Hippocampal formation (tissue), 2 donors: ENCODE data around the gene NPLOC4.
"Not testable (repeated sequence)": the region's sequence is repeated elsewhere in the genome, so short reads cannot be mapped to it uniquely, and the experiment has no call there.

ENCODE experiments used
- DNase-seq, 2 donors: peaks; one replicate each; lab custom pipeline; 2025; lab: John Stamatoyannopoulos, UW

Gene NPLOC4

DNA sequence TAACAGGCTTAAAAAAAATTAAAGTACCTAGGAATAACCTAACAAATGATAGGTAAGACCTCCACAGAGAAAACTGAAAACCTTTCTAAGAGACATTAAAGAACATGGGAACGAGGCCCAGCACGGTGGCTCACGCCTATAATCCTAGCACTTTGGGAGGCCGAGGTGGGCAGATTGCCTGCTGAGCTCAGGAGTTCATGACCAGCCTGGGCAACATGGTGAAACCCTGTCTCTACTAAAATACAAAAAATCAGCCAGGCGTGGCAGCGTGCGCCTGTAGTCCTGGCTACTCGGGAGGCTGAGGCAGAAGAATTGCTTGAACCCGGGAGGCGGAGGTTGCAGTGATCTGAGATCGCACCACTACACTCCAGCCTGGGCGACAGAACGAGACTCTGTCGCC is 52.1 kb downstream of the NPLOC4 start:
- not testable (repeated sequence) for DNase-seq

DNA sequence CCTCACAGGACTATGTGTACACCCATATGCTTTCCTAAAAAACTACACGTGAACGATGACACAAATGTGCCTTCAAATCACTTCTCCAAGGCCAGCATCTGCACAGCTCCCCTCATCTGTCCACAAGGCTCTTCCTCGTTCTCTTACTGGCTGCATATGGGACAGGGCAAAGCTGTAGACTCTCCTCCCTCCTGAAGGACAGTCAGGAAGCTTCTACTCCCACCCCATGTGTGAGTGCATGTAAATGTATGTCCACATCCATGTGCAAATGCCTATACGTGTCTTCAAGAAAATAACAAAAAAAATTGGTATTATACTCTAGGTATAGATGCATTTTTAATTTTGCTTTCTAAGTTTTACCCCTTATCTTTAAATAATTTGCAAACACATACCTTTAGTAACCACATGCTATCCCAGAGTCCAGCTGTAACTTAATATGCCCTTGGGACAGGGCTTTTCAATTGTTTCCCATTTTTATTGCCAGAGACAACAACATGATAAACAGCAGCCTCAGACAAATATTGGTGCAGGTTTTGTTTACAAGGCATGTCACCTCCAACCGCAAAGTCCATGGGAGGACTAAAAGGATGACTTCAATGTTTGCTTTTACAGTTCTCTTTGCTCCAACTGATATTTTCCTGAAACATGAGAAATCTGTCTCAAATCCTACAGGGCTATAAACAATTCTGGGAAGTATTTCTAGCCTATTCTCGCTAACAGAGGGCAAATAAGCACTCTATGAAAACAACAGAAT is 53.1 kb downstream of the NPLOC4 start:
- no peak for DNase-seq

DNA sequence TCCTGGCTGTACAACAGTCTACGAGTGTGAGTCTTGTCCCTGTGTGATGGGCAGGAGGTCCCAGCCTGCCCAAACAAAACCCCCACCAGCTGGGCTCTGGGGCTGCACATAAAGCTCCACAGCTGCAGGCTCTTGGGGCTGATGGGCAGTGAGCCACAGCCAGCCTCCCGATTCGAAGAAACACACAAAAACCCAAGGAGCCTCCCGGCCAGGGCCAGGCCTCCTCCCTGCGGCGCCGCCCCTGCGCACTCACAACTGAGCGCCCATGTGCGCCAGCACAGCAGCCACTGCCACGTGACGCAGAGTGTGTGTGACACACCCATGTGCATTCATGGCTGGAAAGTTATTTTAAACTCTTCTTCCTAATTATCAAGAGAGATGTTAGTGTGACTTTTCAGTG is 54.2 kb downstream of the NPLOC4 start:
- no peak for DNase-seq

DNA sequence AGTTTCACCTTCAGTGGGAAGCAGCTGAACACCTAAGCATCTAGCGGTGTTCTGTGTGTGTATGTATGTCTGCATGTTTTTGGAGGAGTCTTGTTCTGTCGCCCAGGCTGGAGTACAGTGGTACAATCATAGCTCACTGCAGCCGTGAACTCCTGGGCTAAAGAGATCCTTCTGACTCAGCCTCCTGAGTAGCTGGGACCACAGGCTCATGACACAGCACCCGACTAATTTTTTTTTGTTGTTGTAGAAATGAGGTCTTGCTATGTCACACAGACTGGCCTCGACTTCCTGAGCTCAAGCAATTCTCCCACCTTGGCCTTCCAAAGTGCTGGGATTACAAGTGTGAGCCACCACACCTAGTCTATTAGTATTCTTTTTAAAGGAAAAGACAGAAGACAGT is 54.6 kb downstream of the NPLOC4 start:
- no peak for DNase-seq

DNA sequence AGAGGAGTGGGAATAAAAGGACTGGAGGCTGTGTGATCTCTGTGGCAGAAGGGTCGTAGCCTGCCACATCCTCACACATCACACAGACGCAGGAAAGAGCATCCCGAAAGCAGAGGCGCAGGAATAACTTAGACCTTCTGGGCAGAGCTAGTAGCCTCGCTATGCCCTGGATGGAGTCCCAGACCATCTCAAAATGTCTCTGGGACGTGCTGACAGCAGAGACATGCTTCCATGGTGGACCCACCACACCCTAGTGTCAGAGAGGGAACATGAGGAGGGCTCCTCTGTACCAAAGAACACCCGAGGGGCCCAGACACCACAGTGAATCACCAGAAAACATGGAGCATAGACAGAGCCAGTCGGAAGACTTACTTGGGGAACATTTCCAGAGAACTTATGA is 55.2 kb downstream of the NPLOC4 start:
- no peak for DNase-seq

DNA sequence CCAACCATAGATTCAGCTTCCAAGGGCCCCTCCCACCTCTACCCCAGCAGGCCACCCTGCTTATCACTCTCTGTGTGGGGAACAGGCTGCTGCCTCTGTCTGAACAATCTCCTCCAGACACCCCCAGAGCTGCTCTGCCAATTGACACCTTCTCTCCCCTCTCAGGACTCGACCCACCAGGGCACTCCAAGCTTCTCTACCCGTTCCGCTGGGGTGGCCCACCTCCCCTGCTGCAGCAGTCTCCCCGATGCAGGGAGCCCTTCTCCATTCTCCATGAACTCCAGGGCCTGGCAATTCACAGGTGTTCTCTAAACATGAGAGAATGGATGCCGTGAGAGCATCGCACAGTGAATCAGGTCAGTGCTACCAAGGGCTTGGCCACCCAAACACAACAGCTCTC is 56.4 kb downstream of the NPLOC4 start:
- no peak for DNase-seq

DNA sequence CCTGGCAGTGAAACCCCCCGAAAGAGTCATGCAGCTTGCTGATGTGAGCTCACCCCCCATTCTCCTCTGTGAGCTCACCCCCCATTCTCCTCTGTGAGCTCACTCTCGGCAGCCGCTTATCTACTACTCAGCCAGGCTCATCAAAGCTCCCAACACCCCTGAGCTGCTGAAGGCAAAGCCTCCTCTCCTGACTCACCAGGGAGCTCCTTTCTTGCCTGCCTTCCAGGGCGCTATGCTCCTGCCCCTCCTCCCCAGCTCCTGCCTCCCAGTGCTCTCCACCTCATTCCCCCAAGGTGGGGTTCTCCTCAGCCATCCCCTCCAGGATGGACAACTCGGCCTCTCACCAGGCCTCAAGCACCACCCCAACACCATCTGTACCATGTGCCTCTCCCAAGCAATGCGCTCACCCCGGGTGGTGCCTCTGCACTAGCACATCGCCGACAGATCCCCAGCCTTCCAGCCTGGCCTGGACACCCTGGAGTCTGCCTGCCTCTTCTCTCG is 57.0 kb downstream of the NPLOC4 start:
- DNase-seq: no peak

DNA sequence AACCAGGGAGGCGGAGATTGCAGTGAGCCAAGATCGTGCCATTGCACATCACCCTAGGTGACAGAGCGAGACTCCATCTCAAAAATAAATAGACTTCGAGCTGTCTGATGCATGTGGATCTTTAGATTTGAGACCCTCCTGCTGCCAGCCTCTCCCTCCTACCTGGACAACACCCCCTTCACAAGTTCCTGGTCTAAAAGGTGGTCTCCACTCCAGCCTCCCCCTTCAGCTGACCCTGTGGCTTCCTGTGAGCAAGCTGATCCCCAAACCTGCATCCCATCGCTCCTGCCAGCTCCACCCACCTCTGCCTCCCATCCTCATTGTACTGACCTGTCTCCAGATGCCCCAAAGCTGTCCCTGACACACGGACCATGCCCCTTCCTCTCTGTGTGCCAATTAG is 57.6 kb downstream of the NPLOC4 start:
- no peak for DNase-seq

DNA sequence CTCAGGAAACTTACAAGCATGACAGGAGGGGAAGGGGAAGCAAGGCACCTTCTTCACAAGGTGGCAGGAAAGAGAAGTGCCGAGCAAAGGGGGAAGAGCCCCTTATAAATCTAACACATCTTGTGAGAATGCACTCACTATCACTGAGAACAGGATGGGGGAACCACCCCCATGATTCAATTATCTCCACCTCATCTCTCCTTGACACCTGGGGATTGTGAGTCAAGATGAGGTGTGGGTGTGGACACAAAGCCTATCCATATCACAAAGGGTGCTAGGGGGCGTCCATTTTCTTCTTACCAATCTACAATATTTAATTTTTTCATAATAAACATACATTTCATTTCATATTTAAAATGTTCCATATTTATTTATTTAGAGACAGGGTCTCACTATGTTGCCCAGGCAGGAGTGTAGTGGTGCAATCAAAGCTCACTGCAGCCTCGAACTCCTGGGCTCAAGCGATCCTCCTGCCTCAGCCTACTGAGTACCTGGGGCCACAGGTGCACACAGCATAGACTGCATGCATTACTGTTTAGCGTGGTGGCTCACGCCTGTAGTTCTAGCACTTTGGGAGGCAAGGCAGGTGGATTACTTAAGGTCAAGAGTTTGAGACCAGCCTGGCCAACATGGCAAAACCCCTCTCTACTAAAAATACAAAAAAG is 58.2 kb downstream of the NPLOC4 start:
- DNase-seq: no peak

DNA sequence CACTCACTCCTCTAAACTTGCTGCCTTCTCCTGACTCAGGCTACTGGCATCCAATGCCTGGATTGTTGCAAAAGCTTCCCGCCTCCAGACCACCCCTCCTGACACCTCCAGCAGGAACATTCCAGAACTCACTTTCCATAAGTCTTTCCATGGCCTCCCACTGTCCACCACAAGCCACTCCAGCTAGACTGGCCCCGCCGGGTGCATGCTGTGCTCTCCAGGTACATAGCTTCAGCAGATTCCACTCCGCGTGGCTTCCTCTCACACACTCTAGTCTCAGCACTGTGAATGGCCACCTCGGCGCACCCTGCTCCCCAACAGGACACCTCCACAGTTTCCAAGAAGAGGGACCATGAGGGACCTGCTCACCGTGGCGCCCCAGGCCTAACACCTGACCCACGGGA is 58.9 kb downstream of the NPLOC4 start:
- DNase-seq: no peak

DNA sequence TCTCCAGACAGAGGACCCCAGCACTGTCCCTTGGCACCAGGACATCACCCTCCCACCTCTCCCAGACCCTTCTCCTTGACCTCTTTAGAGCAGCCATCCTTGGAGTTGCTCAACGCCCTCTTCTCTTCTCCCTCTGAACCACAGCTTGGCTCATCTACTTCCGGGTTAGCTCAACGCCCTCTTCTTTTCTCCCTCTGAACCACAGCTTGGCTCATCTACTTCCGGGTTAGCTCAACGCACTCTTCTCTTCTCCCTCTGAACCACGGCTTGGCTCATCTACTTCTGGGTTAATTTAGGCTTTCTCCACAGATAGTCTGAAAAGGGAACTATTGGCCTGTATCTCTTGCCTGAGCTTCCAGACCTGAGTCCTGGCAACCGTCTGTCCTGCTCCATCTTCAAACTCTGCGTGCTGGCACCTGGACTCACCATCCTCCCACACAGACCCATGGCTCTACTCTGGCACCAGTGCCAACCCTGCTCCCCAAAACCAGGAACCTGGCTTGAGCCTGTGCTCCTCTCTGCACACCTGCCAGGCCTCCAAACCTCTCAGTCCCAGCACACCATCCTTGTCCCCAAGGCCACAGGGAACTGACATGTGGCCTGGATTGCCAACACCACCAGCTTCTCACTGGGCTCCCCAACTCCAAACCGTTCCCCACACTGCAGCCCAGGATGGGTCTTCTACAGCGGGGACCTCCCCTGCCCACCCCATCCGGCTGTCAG is 59.5 kb downstream of the NPLOC4 start:
- DNase-seq: no peak

DNA sequence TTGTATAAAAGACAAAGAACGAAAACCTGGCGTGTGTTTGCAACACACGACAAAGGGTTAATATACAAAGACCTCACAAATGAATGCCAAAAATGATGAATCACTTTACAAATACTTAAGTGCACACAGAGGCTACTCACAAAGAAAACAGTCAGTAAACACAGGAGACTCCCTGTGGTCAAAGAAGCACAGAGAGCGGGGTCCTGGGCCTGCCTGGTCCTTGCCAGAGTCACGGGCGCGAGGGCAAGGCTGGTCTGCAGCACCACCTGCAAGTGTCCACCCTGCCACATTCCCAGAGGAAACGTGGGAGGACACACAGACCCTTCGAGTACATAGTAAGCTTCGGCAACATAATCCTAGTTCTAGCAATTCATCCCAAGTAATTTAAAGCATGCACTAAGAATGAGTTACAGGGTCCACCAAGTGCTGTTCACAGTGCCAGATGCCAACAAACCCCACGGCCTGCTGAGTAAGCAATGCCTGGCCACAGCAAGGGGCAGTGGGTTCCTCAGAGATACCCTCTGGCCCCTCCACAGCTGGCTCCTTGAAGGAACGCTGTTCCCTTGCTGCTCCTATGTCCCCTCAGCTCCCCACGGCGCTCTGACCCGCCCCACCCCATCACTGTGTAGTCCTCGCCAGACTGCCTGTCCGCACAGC is 60.2 kb downstream of the NPLOC4 start:
- DNase-seq: no peak

DNA sequence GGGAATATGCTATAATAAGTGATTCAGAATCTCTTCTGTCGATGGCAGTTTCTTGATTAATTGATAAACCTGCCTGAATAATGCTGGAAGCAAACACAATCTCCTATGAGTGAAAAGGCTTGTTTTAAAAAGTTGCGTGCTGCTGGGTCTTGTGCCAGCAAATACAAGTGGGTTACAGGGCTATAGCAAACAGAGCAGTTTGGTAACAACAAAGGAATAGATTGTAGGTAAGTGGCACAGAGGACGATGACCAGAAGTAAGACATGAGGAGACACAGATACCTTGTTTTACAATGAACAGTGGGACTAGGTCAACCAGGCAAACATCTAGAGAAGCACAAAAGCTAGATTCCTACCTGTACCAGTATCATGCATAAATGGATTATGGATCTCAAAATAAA is 61.1 kb downstream of the NPLOC4 start:
- no peak for DNase-seq

DNA sequence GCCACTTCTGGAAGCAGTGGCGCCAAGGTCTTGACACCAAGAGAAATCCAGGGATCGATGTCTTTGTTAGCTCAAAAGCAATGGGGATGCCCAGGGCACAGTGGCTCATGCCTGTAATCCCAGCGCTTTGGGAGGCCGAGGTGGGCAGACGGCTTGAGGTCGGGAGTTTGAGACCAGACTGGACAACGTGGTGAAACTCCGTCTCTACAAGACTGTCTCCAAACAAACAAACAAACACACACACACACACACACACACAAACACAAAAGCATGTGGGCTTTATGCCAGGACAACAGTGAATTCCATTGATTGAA is 62.3 kb downstream of the NPLOC4 start:
- DNase-seq: no peak

DNA sequence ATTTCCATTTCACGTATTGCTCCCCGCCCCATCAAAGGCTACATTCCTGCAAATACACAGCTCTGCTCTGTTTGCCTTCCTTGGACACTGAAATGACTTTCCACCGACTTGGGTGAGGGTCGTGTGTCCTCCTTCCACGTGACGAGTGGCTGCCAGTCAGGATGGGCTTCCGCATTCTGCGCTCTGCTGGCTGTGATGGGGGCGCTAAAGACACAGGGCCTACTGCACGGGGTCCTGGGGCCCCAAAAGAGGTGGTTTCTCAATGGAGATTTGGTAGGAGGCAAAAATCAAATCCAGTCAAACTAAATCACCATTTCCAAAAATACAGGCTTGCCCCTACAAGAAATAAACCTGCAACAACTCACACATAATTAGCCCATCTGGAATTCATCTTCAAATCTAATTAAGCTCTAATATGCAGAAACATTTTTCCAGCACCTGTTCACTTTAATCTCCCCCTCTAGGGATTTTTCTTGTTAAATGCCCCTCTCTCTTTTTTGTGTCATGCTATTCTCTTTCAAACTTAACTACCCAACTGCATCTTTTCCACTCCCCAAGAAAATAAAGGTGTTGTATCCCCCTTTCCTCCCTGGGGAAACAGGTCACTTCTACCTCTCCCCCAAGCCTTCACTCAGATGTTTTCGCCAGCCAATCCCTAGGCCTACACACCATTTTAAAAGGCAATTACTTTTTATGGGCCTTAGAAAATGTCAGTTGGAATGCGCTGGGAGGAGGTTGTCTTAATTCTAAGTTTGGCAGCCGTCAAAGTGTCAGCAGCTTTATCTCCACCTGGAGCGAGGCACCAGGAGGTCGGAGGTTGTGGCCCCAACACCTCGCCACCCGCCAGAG is 62.9 kb downstream of the NPLOC4 start:
- DNase-seq: no peak

DNA sequence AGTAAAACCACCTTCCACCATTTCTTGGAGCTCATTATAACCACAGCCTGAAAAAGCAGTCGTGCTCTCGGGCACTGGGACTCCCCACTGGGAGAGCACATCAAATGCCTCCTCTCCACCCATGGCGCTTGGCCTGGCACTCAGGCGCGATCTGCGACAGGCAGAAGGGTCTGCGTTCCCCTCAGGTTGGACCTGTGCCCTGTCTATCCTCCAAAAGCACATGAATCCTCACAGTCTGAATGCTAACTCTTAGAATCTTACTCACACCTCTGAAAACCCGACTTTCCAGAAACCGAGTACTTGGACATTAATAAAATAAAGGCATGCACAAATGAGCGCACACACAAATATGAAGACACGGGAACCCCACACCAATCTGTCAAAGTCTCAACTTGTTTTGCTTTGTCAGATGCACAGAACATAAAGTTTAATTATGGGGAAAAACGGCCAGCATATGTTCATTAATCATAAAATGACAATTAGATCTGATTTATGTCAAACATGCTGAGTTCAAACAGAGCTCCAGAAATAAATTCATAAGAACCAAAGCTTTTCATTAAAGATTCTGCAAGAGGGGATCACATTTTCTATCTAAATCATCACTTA is 64.2 kb downstream of the NPLOC4 start:
- no peak for DNase-seq

DNA sequence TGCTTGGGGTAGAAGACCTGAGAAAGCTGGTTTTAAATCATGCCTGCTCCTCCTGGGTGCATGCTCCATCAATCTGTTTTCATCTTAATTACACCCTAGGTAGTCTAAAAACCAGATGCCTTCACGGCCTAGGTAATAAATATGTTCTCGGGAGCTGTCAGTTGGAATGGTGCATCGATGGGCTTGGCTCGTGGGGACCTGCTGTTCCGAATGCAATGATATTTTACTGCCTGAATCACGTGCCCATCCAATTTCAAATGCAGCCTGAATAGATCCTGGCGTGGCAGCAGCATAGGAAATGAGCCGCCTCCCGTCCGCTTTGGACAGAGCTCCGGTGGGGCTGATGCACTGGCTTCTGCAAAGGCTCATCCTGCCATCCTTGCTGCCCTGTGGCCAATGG is 65.9 kb downstream of the NPLOC4 start:
- no peak for DNase-seq

DNA sequence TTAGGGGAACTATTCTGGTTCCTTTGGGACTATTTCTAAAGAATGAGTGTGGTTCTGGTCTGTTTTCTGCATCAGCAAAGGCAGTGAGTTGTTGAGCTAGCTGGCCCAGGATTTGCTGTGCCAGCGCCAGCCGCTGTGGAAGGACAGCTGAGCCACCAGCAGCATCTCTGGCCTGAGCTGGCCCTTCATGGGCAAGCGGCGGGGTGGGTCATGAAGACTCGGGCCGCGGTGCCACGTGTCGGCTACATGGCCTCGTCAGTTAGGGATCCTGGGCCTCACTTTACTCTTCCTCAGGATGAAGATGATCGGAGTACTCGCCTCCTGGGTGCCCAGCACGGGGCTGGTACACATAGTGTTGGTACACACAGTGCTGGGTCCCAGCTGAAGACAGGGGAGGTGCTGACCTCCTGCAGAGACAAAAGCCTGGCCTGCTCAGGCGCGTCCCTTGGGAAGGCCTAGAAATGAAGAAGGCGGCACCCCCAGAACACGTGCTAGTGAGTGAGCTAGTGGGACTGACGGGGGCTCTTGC is 66.9 kb downstream of the NPLOC4 start:
- DNase-seq: no peak

DNA sequence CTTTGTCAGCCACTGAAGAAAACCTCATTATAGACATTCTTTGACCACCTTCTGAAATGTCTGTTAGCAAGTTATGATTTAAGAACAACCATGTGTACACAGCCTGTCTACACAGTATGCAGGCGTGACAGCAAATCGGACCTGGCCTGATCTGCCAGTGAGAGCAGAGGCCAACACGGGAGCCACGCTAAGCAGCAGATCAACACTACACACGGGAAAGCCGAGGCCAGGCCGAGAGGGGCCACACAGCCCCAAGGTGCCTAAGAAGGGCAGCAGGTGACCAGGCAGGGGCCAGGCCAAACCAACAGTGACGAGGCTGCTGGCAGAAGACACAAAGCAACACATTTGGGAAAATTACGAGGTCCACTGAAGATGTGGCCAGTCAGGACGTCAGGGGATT is 68.5 kb downstream of the NPLOC4 start:
- no peak for DNase-seq

DNA sequence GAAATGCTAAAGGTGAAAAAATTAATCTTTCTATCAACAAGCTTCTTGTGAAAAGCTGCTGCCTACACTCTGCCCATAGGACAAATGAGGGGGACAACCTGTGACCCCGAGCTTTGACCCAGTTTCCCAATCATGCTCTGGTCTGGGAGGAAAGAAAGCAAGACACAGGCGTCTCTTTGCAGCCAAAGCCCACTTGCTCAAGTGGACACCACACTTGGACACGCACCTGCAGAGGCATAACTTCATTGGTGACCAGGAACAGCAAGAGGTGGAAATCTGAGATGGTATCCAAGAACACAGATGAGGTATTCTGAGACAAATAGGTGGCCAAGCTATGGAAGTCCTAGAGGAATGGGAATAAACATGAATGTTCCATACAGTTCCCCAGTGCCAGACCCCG is 69.7 kb downstream of the NPLOC4 start:
- no peak for DNase-seq
